Measurements from ENCODE around the gene REV3L. TPM values are rescaled to one million over a fixed set of nuclear protein-coding genes. Genes with fewer than 3 reads are reported as not detected.

REV3L gene
- total and polyA plus RNA-seq, 12 donors, result 16.8 to 45.7 (median 26.6) TPM

GRCh38 chr6:111260570-111261298, 222.3 kb downstream of the REV3L start:
- Histone ChIP-seq H3K9me3 (replicated peaks in 1 of 3) (no peaks in the 10 kb centered on the region), H3K4me3 (no peak overlapping the region), H3K36me3 (replicated peaks in 1 of 2) (no peaks in the 10 kb centered on the region), H3K27ac (no peak overlapping the region), H3K4me1 (replicated peaks in 1 of 2) (peaks cover 0 to 38% of the 10 kb centered on the region in 2 donors), H3K27me3 (no peaks in the 10 kb centered on the region)
- WGBS, 4 donors, result 86 to 96% (median 87%) methylated on average over 12 of the region's 12 CpGs
- no peak for TF ChIP-seq POLR2A (IDR thresholded peaks at IDR 0.05)
- TF ChIP-seq CTCF (IDR thresholded peaks at IDR 0.05), result no peak
- no peak for DNase-seq
- intact Hi-C loops (cut with DNase I), result no loop called here

- intact Hi-C loops (cut with DNase I), result loop anchor here in 1 of 2 donors (5.0 kb wide), 1 partner anchor 383 kb away; no protein-coding TSS in a partner anchor
- TF ChIP-seq CTCF (IDR thresholded peaks at IDR 0.05) (peak; percentile 93 to 99 (median 98)), POLR2A (IDR thresholded peaks at IDR 0.05) (peak; percentile 34 to 85)
- Histone ChIP-seq H3K36me3 (replicated peaks in 1 of 2) (no peaks in the 10 kb centered on the region), H3K27me3 (no peaks in the 10 kb centered on the region), H3K4me1 (replicated peaks in 1 of 2) (peaks cover 0 to 37% of the 10 kb centered on the region in 2 donors), H3K9me3 (replicated peaks in 1 of 3) (no peaks in the 10 kb centered on the region), H3K27ac (peak overlapping the region; percentile 68 to 94 (median 89)), H3K4me3 (peak overlapping the region; percentile 24 to 86 (median 68))
- DNase-seq, result peak; percentile 98 to 100 (median 99)
- 1 to 5% (median 2%) methylated on average over 12 to 59 of the region's 59 CpGs for WGBS, 4 donors
These were observed 223.8 kb downstream of the REV3L start for GRCh38 chr6:111259089-111259831.

- H3K9me3 ChIP-seq (replicated peaks in 1 of 3), result no peaks in the 10 kb centered on the region
- WGBS, 4 donors, result 16 to 19% (median 18%) methylated on average over 18 of the region's 18 CpGs
- H3K4me3 ChIP-seq, result peak overlapping the region in 1 of 4 donors; percentile 43
- no peak for DNase-seq
- H3K27ac ChIP-seq, result peak overlapping the region in 2 of 5 donors; percentile 41 to 92
- intact Hi-C loops (cut with DNase I), result loop anchor here in 1 of 2 donors (5.0 kb wide), 1 partner anchor 384 kb away; no protein-coding TSS in a partner anchor
- peaks cover 0 to 31% of the 10 kb centered on the region in 2 donors for H3K4me1 ChIP-seq (replicated peaks in 1 of 2)
- no peaks in the 10 kb centered on the region for H3K27me3 ChIP-seq
- TF ChIP-seq CTCF (IDR thresholded peaks at IDR 0.05), result no peak
- no peak for TF ChIP-seq POLR2A (IDR thresholded peaks at IDR 0.05)
- H3K36me3 ChIP-seq (replicated peaks in 1 of 2), result no peaks in the 10 kb centered on the region
These were observed 224.4 kb downstream of the REV3L start for GRCh38 chr6:111258615-111259088.

GRCh38 chr6:111258010-111258409, 225.0 kb downstream of the REV3L start:
- Histone ChIP-seq H3K9me3 (replicated peaks in 1 of 3) (no peaks in the 10 kb centered on the region), H3K27ac (no peak overlapping the region), H3K4me1 (replicated peaks in 1 of 2) (peaks cover 0 to 25% of the 10 kb centered on the region in 2 donors), H3K4me3 (no peak overlapping the region), H3K27me3 (no peaks in the 10 kb centered on the region), H3K36me3 (replicated peaks in 1 of 2) (no peaks in the 10 kb centered on the region)
- 84 to 89% (median 88%) methylated on average over 13 of the region's 13 CpGs for WGBS, 4 donors
- no peak for DNase-seq
- intact Hi-C loops (cut with DNase I), result loop anchor here in 1 of 2 donors (5.0 kb wide), 1 partner anchor 384 kb away; no protein-coding TSS in a partner anchor
- TF ChIP-seq CTCF (IDR thresholded peaks at IDR 0.05), result no peak
- no peak for TF ChIP-seq POLR2A (IDR thresholded peaks at IDR 0.05)

Data from adrenal gland (tissue), 12 donors.